Activated CD4-positive, alpha-beta T cell treated with anti-CD3 and anti-CD28 coated beads, Interleukin-2, amount 50 U/mL, for 48 hours (primary cell): ENCODE data around the gene G6PC3.
"Not testable (repeated sequence)": the region's sequence is repeated elsewhere in the genome, so short reads cannot be mapped to it uniquely, and the experiment has no call there.

Experiments
- DNase-seq, 2 experiments: peaks; one replicate each; pipeline ENCODE4 v3.0.0-alpha.2; 2020

G6PC3 gene

GRCh38 chr17:44110011-44110686, 39.6 kb downstream of the G6PC3 start:
- DNase-seq, result no peak

- peak; percentile 61 to 67 for DNase-seq
Observed at GRCh38 chr17:44110823-44111633, 40.5 kb downstream of the G6PC3 start.

GRCh38 chr17:44111777-44112176, 41.2 kb downstream of the G6PC3 start:
- no peak for DNase-seq

- DNase-seq, result no peak
Observed at GRCh38 chr17:44112284-44113280, 42.0 kb downstream of the G6PC3 start.

- DNase-seq, result no peak
Observed at GRCh38 chr17:44113382-44113781, 42.8 kb downstream of the G6PC3 start.

- no peak for DNase-seq
Observed at GRCh38 chr17:44113868-44114840, 43.6 kb downstream of the G6PC3 start.

GRCh38 chr17:44115585-44116415, 45.3 kb downstream of the G6PC3 start:
- DNase-seq, result peak; percentile 21 to 38

- DNase-seq, result no peak
Observed at GRCh38 chr17:44117351-44117750, 46.8 kb downstream of the G6PC3 start.

- DNase-seq, result no peak
Observed at GRCh38 chr17:44118427-44119050, 48.0 kb downstream of the G6PC3 start.

GRCh38 chr17:44119062-44119461, 48.5 kb downstream of the G6PC3 start:
- DNase-seq, result no peak

GRCh38 chr17:44119798-44120197, 49.3 kb downstream of the G6PC3 start:
- no peak for DNase-seq

- DNase-seq, result not testable (repeated sequence)
Observed at GRCh38 chr17:44120281-44120680, 49.7 kb downstream of the G6PC3 start.

- DNase-seq, result no peak
Observed at GRCh38 chr17:44120851-44121605, 50.5 kb downstream of the G6PC3 start.

GRCh38 chr17:44121997-44122815, 51.7 kb downstream of the G6PC3 start:
- no peak for DNase-seq

- DNase-seq, result peak; percentile 9 to 22
Observed at GRCh38 chr17:44122816-44123355, 52.4 kb downstream of the G6PC3 start.

- DNase-seq, result peak; percentile 97 to 98
Observed at GRCh38 chr17:44123356-44124117, 53.0 kb downstream of the G6PC3 start, which contains the start of gene HDAC5. Gene HDAC5, minus strand, starts transcription at chr17:44123641. Its CDS starts 6,126 bp downstream, at chr17:44117515.

GRCh38 chr17:44124118-44124438, 53.5 kb downstream of the G6PC3 start:
- no peak for DNase-seq
